BLaER1 (cell line): Measurements from ENCODE around the gene LAMTOR3.

Experiments
- H3K27ac ChIP-seq: shearing (Covaris generic); formaldehyde crosslinking; 2 replicates; pipeline ENCODE4 v1.8.1; 2022
- H3K27me3 ChIP-seq: shearing (Covaris generic); formaldehyde crosslinking; 2 replicates; pipeline ENCODE4 v1.8.1; 2022
- H3K36me3 ChIP-seq: shearing (Covaris generic); formaldehyde crosslinking; 2 replicates; pipeline ENCODE4 v1.8.1; 2022
- H3K4me1 ChIP-seq: shearing (Covaris generic); formaldehyde crosslinking; 2 replicates; pipeline ENCODE4 v1.8.1; 2022
- H3K4me2 ChIP-seq: shearing (Covaris generic); formaldehyde crosslinking; 2 replicates; pipeline ENCODE4 v1.8.1; 2022
- H3K4me3 ChIP-seq: shearing (Covaris generic); formaldehyde crosslinking; 2 replicates; pipeline ENCODE4 v1.8.1; 2022
- H3K9ac ChIP-seq: shearing (Covaris generic); formaldehyde crosslinking; 2 replicates; pipeline ENCODE4 v1.8.1; 2022
- H3K9me3 ChIP-seq: shearing (Covaris generic); formaldehyde crosslinking; 2 replicates; pipeline ENCODE4 v1.8.1; 2022
- H4K20me1 ChIP-seq: shearing (Covaris generic); formaldehyde crosslinking; 2 replicates; pipeline ENCODE4 v1.8.1; 2022
- Cebpa-rat ChIP-seq: shearing (Covaris generic); IDR thresholded peaks from 2 replicates; pipeline ENCODE4 v1.8.1; 2022

Gene LAMTOR3, protein sequence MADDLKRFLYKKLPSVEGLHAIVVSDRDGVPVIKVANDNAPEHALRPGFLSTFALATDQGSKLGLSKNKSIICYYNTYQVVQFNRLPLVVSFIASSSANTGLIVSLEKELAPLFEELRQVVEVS

DNA sequence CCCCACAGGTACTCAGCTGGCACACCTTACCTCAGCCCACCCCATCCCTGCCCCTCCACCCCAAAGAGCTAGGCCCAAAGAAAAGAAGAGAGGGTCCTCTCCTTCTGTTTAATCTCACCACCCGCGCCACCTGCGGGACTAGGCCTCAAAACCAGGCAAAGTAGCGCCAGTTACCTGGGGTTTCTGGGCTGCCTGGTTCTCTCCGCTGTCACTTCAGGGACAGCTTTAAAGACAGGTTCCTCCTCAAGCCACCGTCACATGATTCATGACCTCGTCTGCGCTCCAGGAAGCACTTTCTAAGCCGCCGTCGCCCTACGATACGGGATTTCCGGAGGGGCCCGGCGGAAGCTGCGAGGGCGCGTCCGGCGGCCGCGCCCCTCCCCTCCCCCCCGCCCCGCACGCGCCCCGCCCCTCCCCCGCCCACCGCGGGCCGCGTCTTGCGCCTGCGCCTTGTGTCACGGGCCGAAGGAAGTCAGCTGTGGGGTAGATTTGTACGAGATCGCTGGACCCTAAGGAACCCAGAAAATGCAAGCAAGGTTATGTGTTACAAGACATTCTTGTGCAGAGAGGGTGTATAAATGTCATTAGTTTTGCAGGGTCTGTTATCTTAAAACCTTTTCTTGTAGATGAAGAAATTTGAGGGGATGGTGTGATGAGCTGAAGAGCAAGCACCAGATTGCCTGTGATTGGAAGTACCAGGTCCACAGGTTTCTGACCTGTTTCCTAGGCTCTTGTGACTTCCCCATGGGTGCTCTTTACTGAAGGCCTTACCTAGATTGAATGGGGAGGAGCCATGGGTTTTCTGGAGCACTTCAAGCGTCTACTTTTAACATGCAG is at the start of gene LAMTOR3:
LAMTOR3 (minus strand) TSS at position 267 of the 837 bp plus-strand sequence. CDS start 464 bp downstream, outside the sequence.
- Histone ChIP-seq H3K9me3 (no peaks in the 10 kb centered on the region), H3K4me1 (peaks cover 23% of the 10 kb centered on the region), H3K36me3 (peaks cover 7% of the 10 kb centered on the region; the same call in 1 of the 2 replicates), H4K20me1 (peaks cover 18% of the 10 kb centered on the region), H3K9ac (peak within 1 kb of the TSS; percentile 89), H3K4me2 (peak within 1 kb of the TSS; percentile 92), H3K27ac (peak within 1 kb of the TSS; percentile 87), H3K4me3 (peak within 1 kb of the TSS; percentile 94), H3K27me3 (no peaks in the 10 kb centered on the region)
- TF ChIP-seq Cebpa-rat, result no peak

DNA sequence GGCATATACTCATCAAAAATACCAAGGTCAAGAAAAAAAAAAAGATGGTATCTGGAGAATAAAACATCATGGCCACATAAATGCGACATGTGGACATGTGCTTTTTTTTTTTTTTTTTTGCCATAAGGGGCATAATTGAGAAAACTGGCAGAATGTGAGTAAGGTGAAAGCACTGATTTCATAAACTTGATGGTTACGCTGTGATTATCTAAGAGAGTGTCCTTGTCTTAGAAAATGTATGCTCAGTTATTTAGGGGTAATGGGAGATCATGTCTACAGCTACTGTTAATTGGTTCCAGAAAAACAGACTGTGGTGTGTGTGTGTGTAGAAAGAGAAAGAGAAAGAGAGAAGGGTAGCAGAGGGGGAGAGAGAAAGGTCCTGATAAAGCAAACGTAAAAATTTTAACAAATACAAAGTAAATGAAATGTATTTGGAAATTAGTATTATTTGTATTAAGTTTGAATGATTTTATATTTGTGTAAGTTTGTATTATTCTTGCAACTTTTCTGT is 44.1 kb upstream of the LAMTOR3 start:
- H3K27ac ChIP-seq, result no peak overlapping the region
- peaks cover 60% of the 10 kb centered on the region for H4K20me1 ChIP-seq
- TF ChIP-seq Cebpa-rat, result no peak
- H3K9me3 ChIP-seq, result peaks cover 42% of the 10 kb centered on the region
- H3K4me2 ChIP-seq, result no peak overlapping the region
- no peak overlapping the region for H3K9ac ChIP-seq
- no peak overlapping the region for H3K4me3 ChIP-seq
- no peaks in the 10 kb centered on the region for H3K27me3 ChIP-seq
- H3K4me1 ChIP-seq, result peaks cover 6% of the 10 kb centered on the region; the same call in 1 of the 2 replicates
- peaks cover 62% of the 10 kb centered on the region for H3K36me3 ChIP-seq

DNA sequence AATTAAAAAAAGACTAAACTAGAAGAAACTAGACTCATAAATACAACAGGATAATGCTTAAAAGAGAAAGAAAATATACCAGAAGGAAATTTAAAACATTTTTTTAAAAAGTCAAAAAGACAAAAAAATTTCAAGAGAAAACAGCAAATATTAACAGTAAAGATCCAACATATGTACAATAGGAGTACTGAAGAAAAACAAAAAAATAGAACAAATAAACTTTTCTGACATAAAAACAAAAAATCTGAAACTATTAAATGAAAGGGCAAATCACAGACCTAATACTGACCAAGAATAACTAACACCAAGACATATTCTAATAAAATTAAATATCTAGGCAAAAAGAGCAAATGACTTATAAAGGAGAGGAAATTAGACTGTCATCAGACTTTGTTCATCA is 40.7 kb upstream of the LAMTOR3 start:
- Histone ChIP-seq H3K4me1 (no peaks in the 10 kb centered on the region), H3K4me3 (no peak overlapping the region), H4K20me1 (peaks cover 65% of the 10 kb centered on the region), H3K4me2 (no peak overlapping the region), H3K36me3 (peaks cover 60% of the 10 kb centered on the region), H3K27ac (no peak overlapping the region), H3K27me3 (no peaks in the 10 kb centered on the region), H3K9ac (no peak overlapping the region), H3K9me3 (peaks cover 46% of the 10 kb centered on the region)
- TF ChIP-seq Cebpa-rat, result no peak

- no peak overlapping the region for H3K9ac ChIP-seq
- H3K36me3 ChIP-seq, result peaks cover 56% of the 10 kb centered on the region
- H3K9me3 ChIP-seq, result no peaks in the 10 kb centered on the region; the same call in 1 of the 2 replicates
- no peaks in the 10 kb centered on the region for H3K27me3 ChIP-seq
- H3K27ac ChIP-seq, result no peak overlapping the region
- no peak overlapping the region for H3K4me2 ChIP-seq
- H3K4me1 ChIP-seq, result no peaks in the 10 kb centered on the region
- TF ChIP-seq Cebpa-rat, result no peak
- no peak overlapping the region for H3K4me3 ChIP-seq
- H4K20me1 ChIP-seq, result peaks cover 58% of the 10 kb centered on the region
Observed at GRCh38 chr4:99927566-99927965, 33.3 kb upstream of the LAMTOR3 start.

- H3K36me3 ChIP-seq, result peaks cover 73% of the 10 kb centered on the region
Observed at GRCh38 chr4:99921174-99921573, 26.9 kb upstream of the LAMTOR3 start.

GRCh38 chr4:99918656-99919055 is 24.4 kb upstream of the LAMTOR3 start:
- H3K27me3 ChIP-seq, result no peaks in the 10 kb centered on the region
- H3K4me2 ChIP-seq, result no peak overlapping the region
- H3K9me3 ChIP-seq, result 0 out of 2 replicates have a peak, but pooled peaks cover 5% of the 10 kb centered on the region
- H3K27ac ChIP-seq, result no peak overlapping the region
- H3K4me3 ChIP-seq, result no peak overlapping the region
- H3K36me3 ChIP-seq, result peaks cover 81% of the 10 kb centered on the region
- no peaks in the 10 kb centered on the region for H3K4me1 ChIP-seq
- no peak overlapping the region for H3K9ac ChIP-seq
- no peak for TF ChIP-seq Cebpa-rat
- no peaks in the 10 kb centered on the region for H4K20me1 ChIP-seq

More at GRCh38 chr4:99921174-99921573, 26.9 kb upstream of the LAMTOR3 start:
- Histone ChIP-seq H3K27me3 (no peaks in the 10 kb centered on the region), H3K4me1 (no peaks in the 10 kb centered on the region), H3K4me2 (no peak overlapping the region), H3K4me3 (no peak overlapping the region), H3K27ac (no peak overlapping the region), H3K9ac (no peak overlapping the region), H3K9me3 (0 out of 2 replicates have a peak, but pooled peaks cover 5% of the 10 kb centered on the region), H4K20me1 (peaks cover 10% of the 10 kb centered on the region)
- no peak for TF ChIP-seq Cebpa-rat

DNA sequence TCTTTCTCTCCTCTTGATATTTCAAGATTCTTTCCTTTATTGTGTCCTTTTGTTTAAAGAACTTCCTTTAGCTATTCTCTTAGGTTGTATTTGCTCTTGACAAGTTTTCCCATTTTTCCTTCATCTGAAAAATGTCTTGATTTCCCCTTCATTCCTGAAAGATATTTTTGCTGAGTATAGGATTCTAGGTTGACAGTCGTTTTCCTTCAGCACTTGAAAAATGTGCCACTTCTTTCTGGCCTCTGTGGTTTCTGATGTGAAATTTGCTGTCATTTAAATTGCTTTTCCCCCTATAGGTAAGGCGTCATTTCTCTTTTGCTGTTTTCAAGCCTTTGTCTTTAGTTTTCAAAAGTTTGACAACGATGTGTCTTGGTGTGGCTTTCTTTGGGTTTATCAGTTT is 23.3 kb upstream of the LAMTOR3 start:
- Histone ChIP-seq H3K36me3 (peaks cover 73% of the 10 kb centered on the region), H3K27me3 (no peaks in the 10 kb centered on the region), H3K9ac (no peak overlapping the region), H3K27ac (no peak overlapping the region), H3K4me2 (no peak overlapping the region), H3K4me1 (no peaks in the 10 kb centered on the region), H3K4me3 (no peak overlapping the region), H3K9me3 (0 out of 2 replicates have a peak, but pooled peaks cover 5% of the 10 kb centered on the region), H4K20me1 (no peaks in the 10 kb centered on the region)
- no peak for TF ChIP-seq Cebpa-rat

- no peaks in the 10 kb centered on the region for H3K4me1 ChIP-seq
- H3K27me3 ChIP-seq, result no peaks in the 10 kb centered on the region
- no peak overlapping the region for H3K4me2 ChIP-seq
- TF ChIP-seq Cebpa-rat, result no peak
- H3K9ac ChIP-seq, result no peak overlapping the region
- no peak overlapping the region for H3K27ac ChIP-seq
- 0 out of 2 replicates have a peak, but pooled peaks cover 5% of the 10 kb centered on the region for H3K9me3 ChIP-seq
- no peaks in the 10 kb centered on the region; the same call in 1 of the 2 replicates for H4K20me1 ChIP-seq
- peaks cover 66% of the 10 kb centered on the region for H3K36me3 ChIP-seq
- H3K4me3 ChIP-seq, result no peak overlapping the region
Observed at GRCh38 chr4:99915449-99915848, 21.2 kb upstream of the LAMTOR3 start.

DNA sequence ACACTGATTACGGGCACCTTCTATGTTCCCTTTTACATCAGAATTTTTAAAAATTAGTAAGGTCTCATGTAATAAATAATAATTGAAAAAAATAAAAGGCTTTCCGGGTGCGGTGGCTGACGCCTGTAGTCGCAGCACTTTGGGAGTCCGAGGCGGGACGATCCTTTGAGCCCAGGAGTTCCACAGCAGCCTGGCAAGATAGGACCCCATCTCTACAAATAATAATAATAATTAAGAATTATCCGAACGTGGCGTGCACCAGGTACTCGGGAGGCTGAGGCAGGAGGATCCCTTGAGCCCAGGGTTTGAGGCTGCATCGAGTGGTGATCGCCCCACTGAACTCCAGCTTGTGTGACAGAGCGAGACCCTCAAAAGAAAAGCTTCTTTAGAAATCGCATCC is 771 bp upstream of the LAMTOR3 start:
- peak overlapping the region; percentile 81 for H3K4me2 ChIP-seq
- TF ChIP-seq Cebpa-rat, result no peak
- peak overlapping the region; percentile 94 for H3K4me3 ChIP-seq
- H3K36me3 ChIP-seq, result peaks cover 7% of the 10 kb centered on the region; the same call in 1 of the 2 replicates
- no peaks in the 10 kb centered on the region for H3K27me3 ChIP-seq
- H4K20me1 ChIP-seq, result peaks cover 15% of the 10 kb centered on the region
- H3K4me1 ChIP-seq, result peaks cover 23% of the 10 kb centered on the region
- H3K9ac ChIP-seq, result peak overlapping the region; percentile 72
- H3K27ac ChIP-seq, result peak overlapping the region; percentile 62
- no peaks in the 10 kb centered on the region for H3K9me3 ChIP-seq

DNA sequence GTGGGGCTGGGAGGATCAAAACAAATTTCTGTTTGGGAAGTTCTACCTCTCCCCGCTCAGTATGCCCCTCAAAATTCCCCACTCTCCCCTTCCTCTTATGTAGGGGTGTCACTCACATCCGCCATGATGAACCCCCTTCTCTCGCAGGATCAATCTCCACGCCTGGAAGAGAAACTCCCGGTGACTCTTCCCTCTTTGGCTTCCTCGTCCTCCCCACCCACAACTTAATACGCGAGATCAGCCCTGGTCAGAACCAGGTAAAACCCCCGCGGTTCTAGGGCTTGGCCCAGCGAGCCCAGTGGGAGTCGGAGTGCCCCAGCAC is 427 bp downstream of the LAMTOR3 start:
- Histone ChIP-seq H3K4me3 (peak overlapping the region; percentile 94), H3K4me2 (peak overlapping the region; percentile 92), H3K4me1 (peaks cover 23% of the 10 kb centered on the region), H3K9me3 (no peaks in the 10 kb centered on the region), H3K27ac (peak overlapping the region; percentile 87), H3K27me3 (no peaks in the 10 kb centered on the region), H3K36me3 (peaks cover 7% of the 10 kb centered on the region; the same call in 1 of the 2 replicates), H3K9ac (peak overlapping the region; percentile 89), H4K20me1 (peaks cover 24% of the 10 kb centered on the region)
- TF ChIP-seq Cebpa-rat, result no peak
